ENCODE data around the gene OTUD7B. TPM values are rescaled to one million over a fixed set of nuclear protein-coding genes. Genes with fewer than 3 reads are reported as not detected.
A peak's percentile ranks its signal among the peaks of the same experiment; 100 is the strongest.

Gene OTUD7B
- total and polyA plus RNA-seq, 9 of the 15 experiments (the other 6 are each of a cell fraction or from before 2014, with no cell fraction given): 0.96 to 18.8 (median 7.4) TPM

DNA sequence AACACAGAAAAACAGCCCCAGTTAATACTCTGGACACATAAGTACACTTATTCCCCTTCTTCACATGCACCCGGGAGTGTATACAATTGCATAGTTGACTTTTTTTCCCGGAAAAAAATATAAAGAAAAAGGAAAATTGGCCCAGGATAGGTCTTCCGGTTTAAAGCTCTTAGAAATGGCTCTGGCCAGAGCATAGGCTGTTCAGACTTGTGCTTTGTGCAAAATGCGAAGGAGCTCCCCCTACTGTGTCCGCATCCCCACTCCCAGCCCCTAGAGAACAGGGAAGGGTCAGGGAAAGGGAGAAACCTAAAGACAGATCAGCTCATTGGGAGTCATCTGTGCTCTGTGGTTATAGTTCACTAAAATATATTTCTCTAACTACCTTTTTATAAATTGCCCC, 68.3 kb downstream of the OTUD7B start (continued):
- TF ChIP-seq, protein P1, sequence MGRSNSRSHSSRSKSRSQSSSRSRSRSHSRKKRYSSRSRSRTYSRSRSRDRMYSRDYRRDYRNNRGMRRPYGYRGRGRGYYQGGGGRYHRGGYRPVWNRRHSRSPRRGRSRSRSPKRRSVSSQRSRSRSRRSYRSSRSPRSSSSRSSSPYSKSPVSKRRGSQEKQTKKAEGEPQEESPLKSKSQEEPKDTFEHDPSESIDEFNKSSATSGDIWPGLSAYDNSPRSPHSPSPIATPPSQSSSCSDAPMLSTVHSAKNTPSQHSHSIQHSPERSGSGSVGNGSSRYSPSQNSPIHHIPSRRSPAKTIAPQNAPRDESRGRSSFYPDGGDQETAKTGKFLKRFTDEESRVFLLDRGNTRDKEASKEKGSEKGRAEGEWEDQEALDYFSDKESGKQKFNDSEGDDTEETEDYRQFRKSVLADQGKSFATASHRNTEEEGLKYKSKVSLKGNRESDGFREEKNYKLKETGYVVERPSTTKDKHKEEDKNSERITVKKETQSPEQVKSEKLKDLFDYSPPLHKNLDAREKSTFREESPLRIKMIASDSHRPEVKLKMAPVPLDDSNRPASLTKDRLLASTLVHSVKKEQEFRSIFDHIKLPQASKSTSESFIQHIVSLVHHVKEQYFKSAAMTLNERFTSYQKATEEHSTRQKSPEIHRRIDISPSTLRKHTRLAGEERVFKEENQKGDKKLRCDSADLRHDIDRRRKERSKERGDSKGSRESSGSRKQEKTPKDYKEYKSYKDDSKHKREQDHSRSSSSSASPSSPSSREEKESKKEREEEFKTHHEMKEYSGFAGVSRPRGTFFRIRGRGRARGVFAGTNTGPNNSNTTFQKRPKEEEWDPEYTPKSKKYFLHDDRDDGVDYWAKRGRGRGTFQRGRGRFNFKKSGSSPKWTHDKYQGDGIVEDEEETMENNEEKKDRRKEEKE (IDR thresholded peaks at IDR 0.05; ENCODE audit: borderline replicate concordance in 1 of 2, control insufficient read depth in 1 of 2, low read depth in 2 of 2, low read length in 1 of 2): no peak
- TF ChIP-seq POLR2AphosphoS2 (IDR thresholded peaks at IDR 0.05; ENCODE audit: low read length): 0 out of 2 replicates have a peak, but pooled peaks have one; percentile 46
- TF ChIP-seq JUND (IDR thresholded peaks at IDR 0.05; ENCODE audit: borderline replicate concordance, low read depth, low read length): peak; percentile 24; the same call in 1 of the 2 replicates
- TF ChIP-seq JUND (tag; IDR thresholded peaks at IDR 0.05; ENCODE audit: borderline replicate concordance, low read depth, low read length): no peak
- no peak for TF ChIP-seq BDP1 (IDR thresholded peaks at IDR 0.05; ENCODE audit: insufficient read depth, insufficient read length)
- no peak for TF ChIP-seq ZNF583 (CRISPR knock-in tag; IDR thresholded peaks at IDR 0.05)
- no peak for TF ChIP-seq HCFC1 (IDR thresholded peaks at IDR 0.05; ENCODE audit: low read depth, low read length)
- TF ChIP-seq EGR1 (conservative IDR thresholded peaks at IDR 0.05): no peak
- no peak for TF ChIP-seq BRF1 (IDR thresholded peaks at IDR 0.05; ENCODE audit: borderline replicate concordance, extremely low read depth, insufficient read length)
- no peak for TF ChIP-seq SP2 (IDR thresholded peaks at IDR 0.05; ENCODE audit: extremely low read depth, low read depth, low read length, poor library complexity, severe bottlenecking)
- no peak for TF ChIP-seq ZNF165 (CRISPR knock-in tag; IDR thresholded peaks at IDR 0.05; ENCODE audit: borderline replicate concordance)
- no peak for TF ChIP-seq WHSC1 (IDR thresholded peaks at IDR 0.05; ENCODE audit: low read length)
- TF ChIP-seq SMAD4 (CRISPR knock-in tag; conservative IDR thresholded peaks at IDR 0.05): peak; percentile 18; the same call in 1 of the 2 replicates
- TF ChIP-seq, protein P2, sequence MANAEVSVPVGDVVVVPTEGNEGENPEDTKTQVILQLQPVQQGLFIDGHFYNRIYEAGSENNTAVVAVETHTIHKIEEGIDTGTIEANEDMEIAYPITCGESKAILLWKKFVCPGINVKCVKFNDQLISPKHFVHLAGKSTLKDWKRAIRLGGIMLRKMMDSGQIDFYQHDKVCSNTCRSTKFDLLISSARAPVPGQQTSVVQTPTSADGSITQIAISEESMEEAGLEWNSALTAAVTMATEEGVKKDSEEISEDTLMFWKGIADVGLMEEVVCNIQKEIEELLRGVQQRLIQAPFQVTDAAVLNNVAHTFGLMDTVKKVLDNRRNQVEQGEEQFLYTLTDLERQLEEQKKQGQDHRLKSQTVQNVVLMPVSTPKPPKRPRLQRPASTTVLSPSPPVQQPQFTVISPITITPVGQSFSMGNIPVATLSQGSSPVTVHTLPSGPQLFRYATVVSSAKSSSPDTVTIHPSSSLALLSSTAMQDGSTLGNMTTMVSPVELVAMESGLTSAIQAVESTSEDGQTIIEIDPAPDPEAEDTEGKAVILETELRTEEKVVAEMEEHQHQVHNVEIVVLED (CRISPR knock-in tag; IDR thresholded peaks at IDR 0.05): no peak
- no peak for TF ChIP-seq MEF2A (IDR thresholded peaks at IDR 0.05; ENCODE audit: control insufficient read depth, low read depth, low read length)
- TF ChIP-seq, protein P3, sequence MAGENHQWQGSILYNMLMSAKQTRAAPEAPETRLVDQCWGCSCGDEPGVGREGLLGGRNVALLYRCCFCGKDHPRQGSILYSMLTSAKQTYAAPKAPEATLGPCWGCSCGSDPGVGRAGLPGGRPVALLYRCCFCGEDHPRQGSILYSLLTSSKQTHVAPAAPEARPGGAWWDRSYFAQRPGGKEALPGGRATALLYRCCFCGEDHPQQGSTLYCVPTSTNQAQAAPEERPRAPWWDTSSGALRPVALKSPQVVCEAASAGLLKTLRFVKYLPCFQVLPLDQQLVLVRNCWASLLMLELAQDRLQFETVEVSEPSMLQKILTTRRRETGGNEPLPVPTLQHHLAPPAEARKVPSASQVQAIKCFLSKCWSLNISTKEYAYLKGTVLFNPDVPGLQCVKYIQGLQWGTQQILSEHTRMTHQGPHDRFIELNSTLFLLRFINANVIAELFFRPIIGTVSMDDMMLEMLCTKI (IDR thresholded peaks at IDR 0.05; ENCODE audit: partially characterized antibody): no peak
- TF ChIP-seq ZFP30 (CRISPR knock-in tag; IDR thresholded peaks at IDR 0.05; ENCODE audit: borderline replicate concordance): no peak
- TF ChIP-seq, protein P4, sequence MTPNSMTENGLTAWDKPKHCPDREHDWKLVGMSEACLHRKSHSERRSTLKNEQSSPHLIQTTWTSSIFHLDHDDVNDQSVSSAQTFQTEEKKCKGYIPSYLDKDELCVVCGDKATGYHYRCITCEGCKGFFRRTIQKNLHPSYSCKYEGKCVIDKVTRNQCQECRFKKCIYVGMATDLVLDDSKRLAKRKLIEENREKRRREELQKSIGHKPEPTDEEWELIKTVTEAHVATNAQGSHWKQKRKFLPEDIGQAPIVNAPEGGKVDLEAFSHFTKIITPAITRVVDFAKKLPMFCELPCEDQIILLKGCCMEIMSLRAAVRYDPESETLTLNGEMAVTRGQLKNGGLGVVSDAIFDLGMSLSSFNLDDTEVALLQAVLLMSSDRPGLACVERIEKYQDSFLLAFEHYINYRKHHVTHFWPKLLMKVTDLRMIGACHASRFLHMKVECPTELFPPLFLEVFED (CRISPR knock-in tag; conservative IDR thresholded peaks at IDR 0.05): no peak
- TF ChIP-seq BMI1 (IDR thresholded peaks at IDR 0.05; ENCODE audit: low read length): no peak
- no peak for TF ChIP-seq KAT8 (IDR thresholded peaks at IDR 0.05; ENCODE audit: low read depth)
- peak; percentile 51 to 67 for TF ChIP-seq RAD21 (CRISPR knock-in tag; conservative IDR thresholded peaks at IDR 0.05 in 1 of 2, IDR thresholded peaks at IDR 0.05 in 1 of 2)
- no peak for TF ChIP-seq ZNF121 (CRISPR knock-in tag; conservative IDR thresholded peaks at IDR 0.05)

Measured in K562 (cell line).